ENCODE data around the gene TRPC4. TPM values are rescaled to one million over a fixed set of nuclear protein-coding genes. Genes with fewer than 3 reads are reported as not detected.
"Not testable (repeated sequence)": the region's sequence is repeated elsewhere in the genome, so short reads cannot be mapped to it uniquely, and the experiment has no call there.

The TRPC4 gene
- polyA plus RNA-seq, 3 donors: not detected

DNA sequence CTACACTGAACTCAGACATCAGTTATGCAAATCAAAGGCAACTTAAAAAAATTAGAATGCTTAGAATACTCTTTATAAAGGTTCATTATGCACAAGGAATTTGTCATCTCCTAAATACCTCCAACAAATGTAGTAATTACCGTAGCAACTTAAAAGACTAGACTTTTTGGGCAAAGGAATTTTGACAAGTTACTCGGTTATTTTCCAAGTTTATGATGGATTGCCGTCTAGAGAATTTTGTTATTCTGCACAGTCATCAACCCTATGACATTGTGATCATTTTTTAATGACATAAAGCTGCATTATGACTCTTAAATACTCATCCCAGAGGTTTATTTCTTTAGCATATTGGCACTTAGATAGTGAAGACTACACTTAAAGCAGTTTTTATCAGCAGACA, 71.9 kb downstream of the TRPC4 start:
- Histone ChIP-seq H3K36me3 (replicated peaks in 1 of 2; ENCODE audit: control insufficient read depth in 1 of 2, insufficient read depth in 2 of 2, low read length in 2 of 2) (no peaks in the 10 kb centered on the region), H4K20me1 (ENCODE audit: insufficient read depth, low read length) (no peaks in the 10 kb centered on the region), H3K79me2 (ENCODE audit: insufficient read depth, low read length) (no peaks in the 10 kb centered on the region), H3K4me1 (ENCODE audit: control insufficient read depth in 1 of 2, insufficient read depth in 2 of 2, low read length in 2 of 2) (no peaks in the 10 kb centered on the region), H3K4me2 (replicated peaks; ENCODE audit: extremely low read depth, low read length, poor library complexity, severe bottlenecking) (no peak overlapping the region), H3K27ac (ENCODE audit: low read depth in 1 of 2, low read length in 2 of 2) (no peak overlapping the region), H3K4me3 (replicated peaks in 1 of 3; ENCODE audit: low read depth in 2 of 3, low read length in 3 of 3) (no peak overlapping the region), H3K9me3 (replicated peaks in 1 of 2; ENCODE audit: control insufficient read depth in 1 of 2, insufficient read depth in 1 of 2, low read length in 2 of 2) (no peaks in the 10 kb centered on the region), H2AFZ (ENCODE audit: insufficient read depth, low read depth, low read length, poor library complexity, severe bottlenecking) (no peak overlapping the region), H3K27me3 (ENCODE audit: control insufficient read depth in 2 of 2, insufficient read depth in 2 of 2, low read length in 2 of 2) (no peaks in the 10 kb centered on the region), H3K9ac (ENCODE audit: insufficient read depth, low read length, poor library complexity, severe bottlenecking) (no peak overlapping the region)
- Mint-ChIP-seq H3K4me3 (no peak overlapping the region), H3K27ac (no peak overlapping the region), H3K4me1 (no peaks in the 10 kb centered on the region), H3K36me3 (no peaks in the 10 kb centered on the region), H3K27me3 (ENCODE audit: low read depth in 3 of 3) (no peaks in the 10 kb centered on the region), H3K9me3 (peaks cover 0 to 2% (median 0%) of the 10 kb centered on the region in 7 donors)
- no peak for DNase-seq
- intact Hi-C loops (cut with micrococcal nuclease): no loop called here
- WGBS (ENCODE audit: insufficient coverage): no CpG with 5 or more reads among the region's 3 CpGs
- TF ChIP-seq, protein P1, sequence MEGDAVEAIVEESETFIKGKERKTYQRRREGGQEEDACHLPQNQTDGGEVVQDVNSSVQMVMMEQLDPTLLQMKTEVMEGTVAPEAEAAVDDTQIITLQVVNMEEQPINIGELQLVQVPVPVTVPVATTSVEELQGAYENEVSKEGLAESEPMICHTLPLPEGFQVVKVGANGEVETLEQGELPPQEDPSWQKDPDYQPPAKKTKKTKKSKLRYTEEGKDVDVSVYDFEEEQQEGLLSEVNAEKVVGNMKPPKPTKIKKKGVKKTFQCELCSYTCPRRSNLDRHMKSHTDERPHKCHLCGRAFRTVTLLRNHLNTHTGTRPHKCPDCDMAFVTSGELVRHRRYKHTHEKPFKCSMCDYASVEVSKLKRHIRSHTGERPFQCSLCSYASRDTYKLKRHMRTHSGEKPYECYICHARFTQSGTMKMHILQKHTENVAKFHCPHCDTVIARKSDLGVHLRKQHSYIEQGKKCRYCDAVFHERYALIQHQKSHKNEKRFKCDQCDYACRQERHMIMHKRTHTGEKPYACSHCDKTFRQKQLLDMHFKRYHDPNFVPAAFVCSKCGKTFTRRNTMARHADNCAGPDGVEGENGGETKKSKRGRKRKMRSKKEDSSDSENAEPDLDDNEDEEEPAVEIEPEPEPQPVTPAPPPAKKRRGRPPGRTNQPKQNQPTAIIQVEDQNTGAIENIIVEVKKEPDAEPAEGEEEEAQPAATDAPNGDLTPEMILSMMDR (IDR thresholded peaks at IDR 0.05): no peak

DNA sequence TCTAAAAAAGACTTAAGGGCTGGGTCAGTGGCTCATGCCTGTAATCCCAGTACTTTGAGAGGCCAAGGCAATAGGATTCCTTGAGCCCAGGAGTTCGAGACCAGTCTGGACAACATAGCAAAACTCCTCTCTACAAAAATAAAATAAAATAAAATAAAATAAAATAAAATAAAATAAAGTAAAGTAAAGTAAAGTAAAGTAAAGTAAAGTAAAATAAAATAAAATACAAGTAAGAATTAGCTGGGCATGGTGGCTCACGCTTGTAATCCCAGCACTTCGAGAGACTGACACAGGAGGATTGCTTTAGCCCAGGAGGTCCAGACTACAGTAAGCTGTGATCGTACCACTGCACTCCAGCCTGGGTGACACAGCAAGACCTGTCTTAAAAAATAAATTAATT, 72.8 kb downstream of the TRPC4 start:
- H3K4me1 ChIP-seq (ENCODE audit: control insufficient read depth in 1 of 2, insufficient read depth in 2 of 2, low read length in 2 of 2); H4K20me1 ChIP-seq (ENCODE audit: insufficient read depth, low read length); H3K9ac ChIP-seq (ENCODE audit: insufficient read depth, low read length, poor library complexity, severe bottlenecking); H3K4me2 ChIP-seq (replicated peaks; ENCODE audit: extremely low read depth, low read length, poor library complexity, severe bottlenecking); H3K9me3 Mint-ChIP-seq; H3K27me3 ChIP-seq (ENCODE audit: control insufficient read depth in 2 of 2, insufficient read depth in 2 of 2, low read length in 2 of 2); H3K27ac Mint-ChIP-seq; H3K4me3 Mint-ChIP-seq; H3K4me1 Mint-ChIP-seq; DNase-seq; H3K79me2 ChIP-seq (ENCODE audit: insufficient read depth, low read length); H3K27me3 Mint-ChIP-seq (ENCODE audit: low read depth in 3 of 3); H3K4me3 ChIP-seq (replicated peaks in 1 of 3; ENCODE audit: low read depth in 2 of 3, low read length in 3 of 3); H3K36me3 ChIP-seq (replicated peaks in 1 of 2; ENCODE audit: control insufficient read depth in 1 of 2, insufficient read depth in 2 of 2, low read length in 2 of 2); H3K36me3 Mint-ChIP-seq; intact Hi-C loops (cut with micrococcal nuclease); H2AFZ ChIP-seq (ENCODE audit: insufficient read depth, low read depth, low read length, poor library complexity, severe bottlenecking); H3K27ac ChIP-seq (ENCODE audit: low read depth in 1 of 2, low read length in 2 of 2); H3K9me3 ChIP-seq (replicated peaks in 1 of 2; ENCODE audit: control insufficient read depth in 1 of 2, insufficient read depth in 1 of 2, low read length in 2 of 2): not testable (repeated sequence)
- no CpG with 5 or more reads among the region's 4 CpGs for WGBS (ENCODE audit: insufficient coverage)

Data from CD14-positive monocyte (primary cell).